Activated T-helper 17 cell treated with anti-CD3 and anti-CD28 coated beads, Interleukin-2, amount 50 U/mL, for 72 hours (primary cell): ENCODE measurements around the gene CORO7. TPM values are rescaled to one million over a fixed set of nuclear protein-coding genes. Genes with fewer than 3 reads are reported as not detected.

Experiments
- ATAC-seq: fragments of 150-1000 bp; cut with Tn5 transposase; replicated peaks from 2 replicates; pipeline ENCODE4 v1.10.0; 2021; ENCODE audit warnings: mild to moderate bottlenecking, moderate library complexity
- H3K27ac Mint-ChIP-seq: one replicate; pipeline ENCODE4 v1.8.0; 2022; ENCODE audit warnings: mixed read lengths
- H3K27me3 Mint-ChIP-seq: one replicate; pipeline ENCODE4 v1.8.0; 2022; ENCODE audit warnings: mixed read lengths
- H3K36me3 Mint-ChIP-seq: one replicate; pipeline ENCODE4 v1.8.0; 2022; ENCODE audit warnings: low read depth, mild to moderate bottlenecking, mixed read lengths
- H3K4me1 Mint-ChIP-seq: one replicate; pipeline ENCODE4 v1.8.0; 2022; ENCODE audit warnings: mixed read lengths
- H3K4me3 Mint-ChIP-seq: one replicate; pipeline ENCODE4 v1.8.0; 2022; ENCODE audit warnings: mild to moderate bottlenecking, mixed read lengths
- H3K9me3 Mint-ChIP-seq: one replicate; pipeline ENCODE4 v1.8.0; 2022; ENCODE audit warnings: mixed read lengths
- total RNA-seq, 2 donors: library from RNA; stranded (reverse); gene quantifications; one replicate each; pipeline ENCODE4 v1.2.3, GENCODE V29; 2022

CORO7 gene
- total RNA-seq, 2 donors from 2014 or later, result 82.6 to 114 TPM

- H3K4me3 Mint-ChIP-seq, result no peak overlapping the region
- ATAC-seq, result no peak
- H3K27ac Mint-ChIP-seq, result peak overlapping the region; percentile 68
- peaks cover 93% of the 10 kb centered on the region for H3K36me3 Mint-ChIP-seq
- H3K9me3 Mint-ChIP-seq, result no peaks in the 10 kb centered on the region
- H3K4me1 Mint-ChIP-seq, result peaks cover 4% of the 10 kb centered on the region
- H3K27me3 Mint-ChIP-seq, result no peaks in the 10 kb centered on the region
Measured at GRCh38 chr16:4435337-4436067, 19.1 kb upstream of the CORO7 start.

- Mint-ChIP-seq H3K4me1 (peaks cover 4% of the 10 kb centered on the region), H3K27ac (peak overlapping the region; percentile 14), H3K4me3 (no peak overlapping the region), H3K27me3 (no peaks in the 10 kb centered on the region), H3K9me3 (no peaks in the 10 kb centered on the region), H3K36me3 (peaks cover 92% of the 10 kb centered on the region)
- ATAC-seq, result no peak
Measured at GRCh38 chr16:4433914-4434787, 17.8 kb upstream of the CORO7 start.

GRCh38 chr16:4433228-4433627 is 16.8 kb upstream of the CORO7 start:
- H3K27me3 Mint-ChIP-seq, result no peaks in the 10 kb centered on the region
- H3K4me1 Mint-ChIP-seq, result peaks cover 8% of the 10 kb centered on the region
- H3K27ac Mint-ChIP-seq, result peak overlapping the region; percentile 14
- H3K4me3 Mint-ChIP-seq, result no peak overlapping the region
- ATAC-seq, result no peak
- H3K9me3 Mint-ChIP-seq, result no peaks in the 10 kb centered on the region
- H3K36me3 Mint-ChIP-seq, result peaks cover 92% of the 10 kb centered on the region

GRCh38 chr16:4431023-4431422 is 14.6 kb upstream of the CORO7 start:
- ATAC-seq, result no peak
- H3K36me3 Mint-ChIP-seq, result peaks cover 90% of the 10 kb centered on the region
- no peaks in the 10 kb centered on the region for H3K9me3 Mint-ChIP-seq
- H3K27me3 Mint-ChIP-seq, result no peaks in the 10 kb centered on the region
- no peak overlapping the region for H3K4me3 Mint-ChIP-seq
- peak overlapping the region; percentile 49 for H3K27ac Mint-ChIP-seq
- H3K4me1 Mint-ChIP-seq, result peaks cover 20% of the 10 kb centered on the region

GRCh38 chr16:4428500-4428899 is 12.1 kb upstream of the CORO7 start:
- H3K4me1 Mint-ChIP-seq, result peaks cover 20% of the 10 kb centered on the region
- H3K27me3 Mint-ChIP-seq, result no peaks in the 10 kb centered on the region
- no peak overlapping the region for H3K27ac Mint-ChIP-seq
- H3K9me3 Mint-ChIP-seq, result no peaks in the 10 kb centered on the region
- peak overlapping the region; percentile 48 for H3K4me3 Mint-ChIP-seq
- no peak for ATAC-seq
- H3K36me3 Mint-ChIP-seq, result peaks cover 72% of the 10 kb centered on the region

- ATAC-seq, result no peak
- Mint-ChIP-seq H3K27me3 (no peaks in the 10 kb centered on the region), H3K36me3 (peaks cover 59% of the 10 kb centered on the region), H3K4me1 (peaks cover 20% of the 10 kb centered on the region), H3K27ac (peak overlapping the region; percentile 99), H3K4me3 (peak overlapping the region; percentile 96), H3K9me3 (no peaks in the 10 kb centered on the region)
Measured at GRCh38 chr16:4426722-4427372, 10.5 kb upstream of the CORO7 start.

- H3K4me1 Mint-ChIP-seq, result peaks cover 20% of the 10 kb centered on the region
- no peaks in the 10 kb centered on the region for H3K27me3 Mint-ChIP-seq
Measured at GRCh38 chr16:4426021-4426684, 9.8 kb upstream of the CORO7 start.

GRCh38 chr16:4425378-4426020 is 9.1 kb upstream of the CORO7 start, which contains the start of gene DNAJA3:
TSS of gene DNAJA3 (plus strand) at chr16:4425868. CDS start at chr16:4425882, 14 bp downstream.
- Mint-ChIP-seq H3K27ac (peak within 1 kb of the TSS; percentile 99), H3K4me3 (peak within 1 kb of the TSS; percentile 96), H3K4me1 (peaks cover 20% of the 10 kb centered on the region), H3K27me3 (no peaks in the 10 kb centered on the region), H3K9me3 (no peaks in the 10 kb centered on the region), H3K36me3 (peaks cover 48% of the 10 kb centered on the region)
- ATAC-seq, result peak; percentile 97

More at GRCh38 chr16:4426021-4426684, 9.8 kb upstream of the CORO7 start:
- ATAC-seq, result peak; percentile 33
- Mint-ChIP-seq H3K36me3 (peaks cover 52% of the 10 kb centered on the region), H3K27ac (peak overlapping the region; percentile 99), H3K9me3 (no peaks in the 10 kb centered on the region), H3K4me3 (peak overlapping the region; percentile 96)

- no peak overlapping the region for H3K27ac Mint-ChIP-seq
- no peaks in the 10 kb centered on the region for H3K27me3 Mint-ChIP-seq
- H3K9me3 Mint-ChIP-seq, result no peaks in the 10 kb centered on the region
- ATAC-seq, result no peak
- H3K4me1 Mint-ChIP-seq, result peaks cover 5% of the 10 kb centered on the region
- peaks cover 8% of the 10 kb centered on the region for H3K36me3 Mint-ChIP-seq
- no peak overlapping the region for H3K4me3 Mint-ChIP-seq
Measured at GRCh38 chr16:4420505-4421105, 4.2 kb upstream of the CORO7 start.

GRCh38 chr16:4419402-4419959 is 3.1 kb upstream of the CORO7 start:
- peaks cover 11% of the 10 kb centered on the region for H3K36me3 Mint-ChIP-seq
- no peak for ATAC-seq
- no peak overlapping the region for H3K27ac Mint-ChIP-seq
- H3K4me3 Mint-ChIP-seq, result no peak overlapping the region
- H3K9me3 Mint-ChIP-seq, result no peaks in the 10 kb centered on the region
- H3K4me1 Mint-ChIP-seq, result peaks cover 8% of the 10 kb centered on the region
- H3K27me3 Mint-ChIP-seq, result no peaks in the 10 kb centered on the region

GRCh38 chr16:4415538-4416199 is 727 bp downstream of the CORO7 start:
- no peaks in the 10 kb centered on the region for H3K27me3 Mint-ChIP-seq
- ATAC-seq, result peak; percentile 5
- H3K4me1 Mint-ChIP-seq, result peaks cover 14% of the 10 kb centered on the region
- H3K9me3 Mint-ChIP-seq, result no peaks in the 10 kb centered on the region
- peak overlapping the region; percentile 97 for H3K4me3 Mint-ChIP-seq
- H3K36me3 Mint-ChIP-seq, result peaks cover 46% of the 10 kb centered on the region
- peak overlapping the region; percentile 98 for H3K27ac Mint-ChIP-seq

GRCh38 chr16:4414187-4414917 is 2.0 kb downstream of the CORO7 start:
- H3K36me3 Mint-ChIP-seq, result peaks cover 59% of the 10 kb centered on the region
- H3K4me3 Mint-ChIP-seq, result peak overlapping the region; percentile 97
- H3K9me3 Mint-ChIP-seq, result no peaks in the 10 kb centered on the region
- ATAC-seq, result peak; percentile 78
- H3K27me3 Mint-ChIP-seq, result no peaks in the 10 kb centered on the region
- H3K27ac Mint-ChIP-seq, result peak overlapping the region; percentile 98
- peaks cover 17% of the 10 kb centered on the region for H3K4me1 Mint-ChIP-seq
